PC-9 (cell line): ENCODE measurements around the gene ZNF236.

Experiments
- CTCF ChIP-seq: fragments of 200-600 bp; sonication (generic); conservative IDR thresholded peaks from 2 replicates; pipeline ENCODE4 v1.6.1; 2017; ENCODE audit warnings: mixed run types, antibody characterized with exemption, mild to moderate bottlenecking, moderate library complexity
- EZH2 ChIP-seq: fragments of 200-600 bp; sonication (generic); IDR thresholded peaks from 2 replicates; pipeline ENCODE4 v1.8.0; 2017; ENCODE audit warnings: antibody characterized with exemption, low read depth

DNA sequence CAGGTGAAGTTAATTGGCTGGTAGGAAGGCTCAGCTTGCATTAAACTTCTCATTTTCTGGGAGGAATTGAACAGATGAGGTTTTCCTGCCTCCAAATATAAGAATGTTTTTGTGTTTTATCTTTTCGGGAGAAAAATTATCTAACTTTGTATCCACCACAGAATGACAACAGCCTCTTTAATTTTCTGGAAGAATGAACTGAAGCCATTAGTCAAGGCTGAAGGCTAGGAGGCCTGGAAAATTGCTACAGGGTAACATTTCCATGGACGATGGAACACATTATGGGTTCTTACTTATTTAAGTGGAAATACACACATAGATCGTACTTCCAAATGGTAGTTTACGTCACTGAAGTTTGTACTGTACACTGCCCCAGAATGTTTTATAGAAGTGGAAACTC lies 28.0 kb upstream of the ZNF236 start:
- TF ChIP-seq CTCF (no peak), EZH2 (no peak)
